Gastrocnemius medialis (tissue), 4 donors: ENCODE measurements around the gene MMP2. TPM values are rescaled to one million over a fixed set of nuclear protein-coding genes. Genes with fewer than 3 reads are reported as not detected.

Experiments used
- ATAC-seq, 2 donors: fragments of 150-250 bp; one replicate each; pipeline ENCODE4 v1.9.1; 2016
- DNase-seq, 2 donors: peaks; one replicate each; pipeline ENCODE4 v3.0.0-alpha.2; 2019
- H3K27ac ChIP-seq, 4 donors: fragments of 200-600 bp; sonication (generic); 1 replicate in 1 of 4; 2 replicates in 3 of 4; pipeline ENCODE4 v1.5.1; 2016 to 2018; ENCODE audit warnings: mild to moderate bottlenecking in 2 of 4, moderate library complexity in 1 of 4
- H3K27me3 ChIP-seq, 3 donors: fragments of 200-600 bp; sonication (generic) in 2 of 3; 1 replicate in 1 of 3; 2 replicates in 2 of 3; pipeline versions ENCODE4 v1.5.1 to v1.6.0; 2016 to 2019; ENCODE audit warnings: mild to moderate bottlenecking in 1 of 3, moderate library complexity in 1 of 3
- H3K36me3 ChIP-seq, 2 donors: fragments of 200-600 bp; sonication (generic) in 1 of 2; one replicate each; pipeline ENCODE4 v1.5.1; 2017 to 2018
- H3K4me1 ChIP-seq, 2 donors: fragments of 200-600 bp; sonication (generic) in 1 of 2; one replicate each; pipeline ENCODE4 v1.5.1; 2016 to 2017; ENCODE audit warnings: mild to moderate bottlenecking in 2 of 2
- H3K4me3 ChIP-seq, 4 donors: fragments of 200-600 bp; sonication (generic) in 3 of 4; 1 replicate in 1 of 4; 2 replicates in 3 of 4; pipeline ENCODE4 v1.5.1; 2016 to 2019; ENCODE audit warnings: mild to moderate bottlenecking in 2 of 4
- H3K9me3 ChIP-seq, 3 donors: fragments of 200-600 bp; sonication (generic) in 2 of 3; 1 replicate in 1 of 3; 2 replicates in 2 of 3; pipeline ENCODE4 v1.5.1; 2016 to 2019
- POLR2A ChIP-seq, 2 donors: fragments of 450-650 bp; IDR thresholded peaks; one replicate each; pipeline ENCODE4 v1.6.1; 2017; ENCODE audit warnings: antibody characterized with exemption in 2 of 2, mild to moderate bottlenecking in 2 of 2, moderate library complexity in 2 of 2
- in situ Hi-C, 4 donors: fragments of 200-750 bp; cut with MboI; loops; one replicate each; pipeline versions ENCODE4 v1.15.0 to v1.8.0; 2017; ENCODE audit warnings: low sequenced_read_pairs in 4 of 4
- intact Hi-C: fragments of 100-400 bp; cut with DNase I; formaldehyde crosslinking; loops from one replicate; pipeline ENCODE4 v1.15.1; 2023; ENCODE audit warnings: low total_unique reads
- total RNA-seq, 4 donors: library from RNA; depleted of rRNA; stranded (reverse); fragments of >200 nt; gene quantifications; one replicate each; pipeline versions ENCODE4 v1.1.0 to v1.2.3, GENCODE V29; 2016
- TF ChIP-seq, protein P1 (sequence below), 5 experiments: fragments of 450-650 bp in 3 of 5; fragments of 200-600 bp in 2 of 5; sonication (generic) in 2 of 5; IDR thresholded peaks in 4 of 5; conservative IDR thresholded peaks in 1 of 5; 1 replicate in 4 of 5; 2 replicates in 1 of 5; pipeline ENCODE4 v1.5.1; 2016 to 2019; ENCODE audit warnings: antibody characterized with exemption in 5 of 5, mild to moderate bottlenecking in 3 of 5, moderate library complexity in 3 of 5

The MMP2 gene
- total RNA-seq, 4 donors from 2014 or later = 26.6 to 119 (median 55.6) TPM

DNA sequence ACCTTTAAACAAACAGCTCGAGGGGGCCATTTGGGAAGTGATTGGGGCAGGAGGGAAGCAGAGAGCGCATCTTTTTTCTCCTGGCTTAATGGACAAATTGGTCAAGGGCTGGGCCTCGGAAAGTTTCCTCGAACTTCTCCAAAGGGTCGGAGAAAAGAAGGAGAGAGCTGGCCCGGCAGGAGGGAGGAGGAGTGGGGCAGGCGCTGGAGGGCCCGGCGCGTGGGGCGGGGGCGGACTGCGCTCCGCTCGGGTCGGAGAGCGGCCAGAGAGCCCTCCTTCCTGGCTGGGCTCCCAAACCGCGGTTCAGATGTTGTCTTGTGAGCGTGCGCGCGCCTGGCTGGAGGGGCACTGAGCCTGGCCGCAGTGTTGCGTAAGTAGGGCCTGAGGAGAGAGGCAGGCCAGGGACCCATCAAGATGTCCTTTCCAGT is 1.2 kb downstream of the MMP2 start:
- TF ChIP-seq POLR2A (IDR thresholded peaks at IDR 0.05) = peak; percentile 18 to 61
- TF ChIP-seq, protein P1, sequence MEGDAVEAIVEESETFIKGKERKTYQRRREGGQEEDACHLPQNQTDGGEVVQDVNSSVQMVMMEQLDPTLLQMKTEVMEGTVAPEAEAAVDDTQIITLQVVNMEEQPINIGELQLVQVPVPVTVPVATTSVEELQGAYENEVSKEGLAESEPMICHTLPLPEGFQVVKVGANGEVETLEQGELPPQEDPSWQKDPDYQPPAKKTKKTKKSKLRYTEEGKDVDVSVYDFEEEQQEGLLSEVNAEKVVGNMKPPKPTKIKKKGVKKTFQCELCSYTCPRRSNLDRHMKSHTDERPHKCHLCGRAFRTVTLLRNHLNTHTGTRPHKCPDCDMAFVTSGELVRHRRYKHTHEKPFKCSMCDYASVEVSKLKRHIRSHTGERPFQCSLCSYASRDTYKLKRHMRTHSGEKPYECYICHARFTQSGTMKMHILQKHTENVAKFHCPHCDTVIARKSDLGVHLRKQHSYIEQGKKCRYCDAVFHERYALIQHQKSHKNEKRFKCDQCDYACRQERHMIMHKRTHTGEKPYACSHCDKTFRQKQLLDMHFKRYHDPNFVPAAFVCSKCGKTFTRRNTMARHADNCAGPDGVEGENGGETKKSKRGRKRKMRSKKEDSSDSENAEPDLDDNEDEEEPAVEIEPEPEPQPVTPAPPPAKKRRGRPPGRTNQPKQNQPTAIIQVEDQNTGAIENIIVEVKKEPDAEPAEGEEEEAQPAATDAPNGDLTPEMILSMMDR (IDR thresholded peaks at IDR 0.05 in 4 of 5, conservative IDR thresholded peaks at IDR 0.05 in 1 of 5) = no peak
- peak overlapping the region; percentile 47 to 60 (median 54) for H3K4me3 ChIP-seq
- peaks cover 12 to 26% (median 14%) of the 10 kb centered on the region in 3 donors for H3K27me3 ChIP-seq
- peaks cover 0 to 4% of the 10 kb centered on the region in 2 donors for H3K4me1 ChIP-seq
- no peaks in the 10 kb centered on the region for H3K9me3 ChIP-seq
- in situ Hi-C loops = no loop called here
- ATAC-seq (peak; percentile 44 to 45), DNase-seq (peak; percentile 58 to 79)
- intact Hi-C loops = no loop called here
- no peaks in the 10 kb centered on the region for H3K36me3 ChIP-seq
- peak overlapping the region; percentile 72 to 80 (median 74) for H3K27ac ChIP-seq

DNA sequence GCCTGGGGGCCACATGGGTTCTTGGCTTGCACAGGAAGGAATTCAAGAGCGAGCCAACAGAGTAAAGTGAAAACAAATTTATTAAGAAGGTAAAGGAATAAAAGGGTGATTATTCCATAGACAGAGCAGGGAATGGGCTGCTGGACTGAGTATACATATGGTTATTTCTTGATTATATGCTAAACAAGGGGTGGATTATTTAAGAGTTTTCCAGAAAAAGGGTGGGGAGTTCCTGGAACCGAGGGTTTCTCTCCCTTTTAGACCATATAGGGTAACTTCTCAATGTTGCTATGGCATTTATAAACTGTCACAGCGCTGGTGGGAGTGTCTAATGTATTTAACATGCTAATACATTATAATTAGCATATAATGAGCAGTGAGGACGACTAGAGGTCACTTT is 2.0 kb downstream of the MMP2 start:
- Histone ChIP-seq H3K4me3 (peak overlapping the region; percentile 18 to 60 (median 54)), H3K36me3 (no peaks in the 10 kb centered on the region), H3K27ac (peak overlapping the region; percentile 64 to 75 (median 68)), H3K9me3 (no peaks in the 10 kb centered on the region), H3K27me3 (peaks cover 12 to 26% (median 14%) of the 10 kb centered on the region in 3 donors), H3K4me1 (peaks cover 0 to 4% of the 10 kb centered on the region in 2 donors)
- DNase-seq (no peak), ATAC-seq (no peak)
- TF ChIP-seq, protein P1 (IDR thresholded peaks at IDR 0.05 in 4 of 5, conservative IDR thresholded peaks at IDR 0.05 in 1 of 5) = no peak
- no peak for TF ChIP-seq POLR2A (IDR thresholded peaks at IDR 0.05)
- in situ Hi-C loops = no loop called here
- intact Hi-C loops = no loop called here

DNA sequence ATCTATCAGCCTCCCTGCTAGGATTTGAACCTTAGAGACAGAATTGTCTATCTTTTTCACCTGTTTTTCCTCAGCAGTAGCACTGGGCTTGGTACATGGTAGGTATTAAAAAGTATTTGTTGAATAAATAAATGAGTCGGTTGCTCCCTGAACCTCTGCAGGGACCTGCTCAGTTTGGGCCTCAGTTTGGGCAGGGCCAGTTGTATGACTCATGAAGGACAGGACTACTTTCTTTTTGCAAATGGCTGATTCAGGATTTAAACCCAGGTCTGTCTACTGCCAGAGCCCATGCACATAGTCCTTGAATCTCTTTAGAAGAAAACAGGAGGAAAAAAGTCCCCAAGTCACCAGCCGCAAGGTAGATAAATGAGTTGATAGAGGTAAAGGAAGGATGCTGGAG is 3.1 kb downstream of the MMP2 start:
- Histone ChIP-seq H3K27ac (peak overlapping the region in 2 of 4 donors; percentile 65 to 72), H3K9me3 (no peaks in the 10 kb centered on the region), H3K36me3 (no peaks in the 10 kb centered on the region), H3K4me3 (no peak overlapping the region), H3K27me3 (peaks cover 12 to 26% (median 14%) of the 10 kb centered on the region in 3 donors), H3K4me1 (peaks cover 0 to 4% of the 10 kb centered on the region in 2 donors)
- TF ChIP-seq POLR2A (IDR thresholded peaks at IDR 0.05) = no peak
- TF ChIP-seq, protein P1 (IDR thresholded peaks at IDR 0.05 in 4 of 5, conservative IDR thresholded peaks at IDR 0.05 in 1 of 5) = no peak
- intact Hi-C loops = no loop called here
- no peak for ATAC-seq
- DNase-seq = no peak
- in situ Hi-C loops = no loop called here

DNA sequence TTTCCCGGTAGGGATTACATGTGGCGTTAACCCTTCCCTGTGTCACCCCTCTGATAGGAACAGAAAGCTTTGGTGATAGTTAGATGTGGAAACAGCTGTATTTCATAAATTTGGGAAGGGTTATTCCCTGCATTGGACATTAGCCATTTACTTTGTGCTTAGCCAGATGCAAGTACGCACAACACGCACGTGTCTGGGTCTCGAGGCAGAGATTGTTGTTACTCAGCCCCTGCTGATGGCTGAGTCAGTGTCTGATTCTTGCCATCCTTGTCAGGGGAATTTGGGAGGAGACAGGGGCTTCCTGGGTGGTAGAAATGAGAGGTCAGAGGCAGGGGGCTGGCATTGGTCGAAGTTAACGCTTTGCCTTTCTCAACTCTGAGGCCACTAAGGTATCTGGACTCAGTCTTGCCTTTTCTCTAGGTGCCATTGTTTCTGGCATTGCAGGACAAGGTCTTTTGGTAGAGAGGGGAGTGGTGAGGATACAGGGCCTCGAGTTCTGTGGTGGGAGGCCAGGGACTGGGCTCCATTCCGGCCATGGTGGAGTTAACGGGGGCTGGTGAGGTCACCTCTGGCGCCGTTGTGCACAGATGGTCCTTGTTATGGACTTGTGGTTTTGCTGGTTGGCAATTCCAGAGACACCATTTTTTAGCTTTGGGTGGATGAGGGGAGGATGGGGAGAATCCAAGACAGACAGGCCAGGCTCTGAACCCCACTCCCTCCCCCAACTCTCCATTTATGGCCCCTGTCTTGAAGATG is 8.2 kb downstream of the MMP2 start:
- H3K36me3 ChIP-seq = no peaks in the 10 kb centered on the region
- no peak overlapping the region for H3K4me3 ChIP-seq
- peaks cover 0 to under 1% (median 0%) of the 10 kb centered on the region in 3 donors for H3K27me3 ChIP-seq
- DNase-seq (peak; percentile 52 to 72), ATAC-seq (peak; percentile 76 to 77)
- H3K27ac ChIP-seq = peak overlapping the region; percentile 54 to 69 (median 63)
- H3K4me1 ChIP-seq = peaks cover 0 to 6% of the 10 kb centered on the region in 2 donors
- TF ChIP-seq POLR2A (IDR thresholded peaks at IDR 0.05) = no peak
- TF ChIP-seq, protein P1 (IDR thresholded peaks at IDR 0.05 in 4 of 5, conservative IDR thresholded peaks at IDR 0.05 in 1 of 5) = no peak
- intact Hi-C loops (no loop called here), in situ Hi-C loops (no loop called here)
- no peaks in the 10 kb centered on the region for H3K9me3 ChIP-seq
